ENCODE results near the gene SORCS2. TPM values are rescaled to one million over a fixed set of nuclear protein-coding genes. Genes with fewer than 3 reads are reported as not detected.

Gene SORCS2
- total and polyA plus RNA-seq, 2 of the 4 experiments (the other 2 are of a cell fraction): 0.36 to 0.62 TPM

- Histone ChIP-seq H4K20me1 (ENCODE audit: insufficient read depth, low read length) (no peaks in the 10 kb centered on the region), H3K14ac (replicated peaks; ENCODE audit: low read depth, low read length) (no peak overlapping the region), H3K18ac (ENCODE audit: low read depth, low read length) (no peak overlapping the region), H2BK15ac (ENCODE audit: low read depth, low read length) (no peak overlapping the region), H3K27ac (ENCODE audit: insufficient read depth, low read length) (no peak overlapping the region), H2BK120ac (ENCODE audit: low read depth, low read length) (no peak overlapping the region), H2AFZ (replicated peaks; ENCODE audit: low read length, poor library complexity) (peak overlapping the region; percentile 27), H2BK5ac (ENCODE audit: low read depth, low read length, poor library complexity, severe bottlenecking) (no peak overlapping the region), H2AK5ac (ENCODE audit: low read depth, low read length) (no peak overlapping the region), H3K4me2 (ENCODE audit: low read depth, low read length) (no peak overlapping the region), H3K27me3 (ENCODE audit: control insufficient read depth, insufficient read depth, low read length) (peaks cover 56% of the 10 kb centered on the region), H3K4me1 (ENCODE audit: control insufficient read depth, insufficient read depth, low read length) (no peaks in the 10 kb centered on the region), H4K91ac (ENCODE audit: insufficient read depth, low read depth, low read length) (no peak overlapping the region), H4K5ac (ENCODE audit: low read depth, low read length) (no peak overlapping the region), H3K79me1 (ENCODE audit: low read depth in 1 of 2, low read length in 2 of 2) (no peaks in the 10 kb centered on the region), H3K9ac (ENCODE audit: low read depth, low read length) (no peak overlapping the region), H2AK9ac (replicated peaks; ENCODE audit: low read depth, low read length, poor library complexity) (no peak overlapping the region), H3K36me3 (ENCODE audit: control insufficient read depth, insufficient read depth, low read length) (no peaks in the 10 kb centered on the region), H3K9me3 (ENCODE audit: control insufficient read depth, insufficient read depth, low read length) (0 out of 2 replicates have a peak, but pooled peaks cover 2% of the 10 kb centered on the region), H3K4me3 (ENCODE audit: insufficient read depth, low read depth, low read length) (no peak overlapping the region), H3K9me1 (ENCODE audit: insufficient read depth, low read length) (no peaks in the 10 kb centered on the region), H4K8ac (ENCODE audit: low read depth in 2 of 2, low read length in 2 of 2) (no peak overlapping the region), H3K56ac (ENCODE audit: extremely low read depth, insufficient read depth, low read length) (no peak overlapping the region), H2BK20ac (ENCODE audit: low read depth, low read length) (no peak overlapping the region), H3K23ac (ENCODE audit: low read depth, low read length) (no peak overlapping the region), H3K4ac (ENCODE audit: low read depth, low read length) (no peak overlapping the region)
- TF ChIP-seq MAFK (IDR thresholded peaks at IDR 0.05; ENCODE audit: low read depth, low read length): no peak
- TF ChIP-seq CHD1 (IDR thresholded peaks at IDR 0.05; ENCODE audit: low read depth, low read length): no peak
- no peak for TF ChIP-seq CEBPB (IDR thresholded peaks at IDR 0.05; ENCODE audit: low read depth, low read length)
- TF ChIP-seq, protein P1, sequence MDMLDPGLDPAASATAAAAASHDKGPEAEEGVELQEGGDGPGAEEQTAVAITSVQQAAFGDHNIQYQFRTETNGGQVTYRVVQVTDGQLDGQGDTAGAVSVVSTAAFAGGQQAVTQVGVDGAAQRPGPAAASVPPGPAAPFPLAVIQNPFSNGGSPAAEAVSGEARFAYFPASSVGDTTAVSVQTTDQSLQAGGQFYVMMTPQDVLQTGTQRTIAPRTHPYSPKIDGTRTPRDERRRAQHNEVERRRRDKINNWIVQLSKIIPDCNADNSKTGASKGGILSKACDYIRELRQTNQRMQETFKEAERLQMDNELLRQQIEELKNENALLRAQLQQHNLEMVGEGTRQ (IDR thresholded peaks at IDR 0.05; ENCODE audit: low read depth, low read length): no peak
- no peak for TF ChIP-seq SMC3 (IDR thresholded peaks at IDR 0.05; ENCODE audit: low read depth, low read length)
- TF ChIP-seq NFE2L2 (IDR thresholded peaks at IDR 0.05; ENCODE audit: low read depth, low read length): no peak
- TF ChIP-seq RFX5 (IDR thresholded peaks at IDR 0.05; ENCODE audit: low read depth, low read length): no peak
- TF ChIP-seq, protein P2, sequence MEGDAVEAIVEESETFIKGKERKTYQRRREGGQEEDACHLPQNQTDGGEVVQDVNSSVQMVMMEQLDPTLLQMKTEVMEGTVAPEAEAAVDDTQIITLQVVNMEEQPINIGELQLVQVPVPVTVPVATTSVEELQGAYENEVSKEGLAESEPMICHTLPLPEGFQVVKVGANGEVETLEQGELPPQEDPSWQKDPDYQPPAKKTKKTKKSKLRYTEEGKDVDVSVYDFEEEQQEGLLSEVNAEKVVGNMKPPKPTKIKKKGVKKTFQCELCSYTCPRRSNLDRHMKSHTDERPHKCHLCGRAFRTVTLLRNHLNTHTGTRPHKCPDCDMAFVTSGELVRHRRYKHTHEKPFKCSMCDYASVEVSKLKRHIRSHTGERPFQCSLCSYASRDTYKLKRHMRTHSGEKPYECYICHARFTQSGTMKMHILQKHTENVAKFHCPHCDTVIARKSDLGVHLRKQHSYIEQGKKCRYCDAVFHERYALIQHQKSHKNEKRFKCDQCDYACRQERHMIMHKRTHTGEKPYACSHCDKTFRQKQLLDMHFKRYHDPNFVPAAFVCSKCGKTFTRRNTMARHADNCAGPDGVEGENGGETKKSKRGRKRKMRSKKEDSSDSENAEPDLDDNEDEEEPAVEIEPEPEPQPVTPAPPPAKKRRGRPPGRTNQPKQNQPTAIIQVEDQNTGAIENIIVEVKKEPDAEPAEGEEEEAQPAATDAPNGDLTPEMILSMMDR (conservative IDR thresholded peaks at IDR 0.05; ENCODE audit: low read depth, low read length): no peak
- TF ChIP-seq FOS (IDR thresholded peaks at IDR 0.05; ENCODE audit: low read depth, low read length): no peak
- BruUV-seq (replicated peaks): no TSS peak
- in situ Hi-C loops (cut with MboI; ENCODE audit: low sequenced_read_pairs): no loop called here
- ChIA-PET POLR2A (ENCODE audit: unreplicated experiment) (no interaction called here), CTCF (no interaction called here)
- DNase-seq (no peak), ATAC-seq (ENCODE audit: low read depth) (no peak)
- dilution Hi-C loops (cut with HindIII; ENCODE audit: low sequenced_read_pairs, unreplicated experiment): no loop called here
- intact Hi-C loops (cut with micrococcal nuclease): no loop called here
- 83% methylated on average over 2 of the region's 6 CpGs; no CpG with 5 or more reads in 1 of the 2 experiments for WGBS, 2 experiments (ENCODE audit: extremely low coverage in 2 of 2, insufficient read length in 1 of 2)
Observed at GRCh38 chr4:7666744-7667143, 474.4 kb downstream of the SORCS2 start.
